Measurements from ENCODE around the gene FOXA3. TPM values are rescaled to one million over a fixed set of nuclear protein-coding genes. Genes with fewer than 3 reads are reported as not detected.

The FOXA3 gene
- total RNA-seq, 1 experiment from 2014 or later: 5.8 TPM

DNA sequence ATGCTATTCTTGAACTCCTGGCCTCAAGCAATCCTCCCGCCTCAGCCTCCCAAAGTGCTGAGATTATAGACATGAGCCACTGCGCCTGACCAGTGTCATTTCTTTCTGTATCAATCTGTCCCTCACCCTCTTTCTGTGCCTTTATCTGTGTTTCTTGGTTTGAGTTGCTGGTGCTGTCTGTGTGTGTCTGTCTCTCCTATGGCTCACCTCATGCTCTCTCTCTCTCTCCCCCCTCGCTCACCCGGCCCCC lies 12.0 kb downstream of the FOXA3 start:
- Histone ChIP-seq H3K4me1 (ENCODE audit: control insufficient read depth in 1 of 2, insufficient read depth in 2 of 2, low read length in 2 of 2) (peaks cover 6 to 17% of the 10 kb centered on the region in 2 experiments; a peak in 3 of 4 replicates), H4K20me1 (ENCODE audit: insufficient read depth) (no peaks in the 10 kb centered on the region), H3K27ac (ENCODE audit: low read depth, low read length) (no peak overlapping the region)

More for the DNA sequence above, 12.0 kb downstream of the FOXA3 start:
- H2AFZ ChIP-seq (ENCODE audit: low read depth, low read length, poor library complexity, severe bottlenecking): no peak overlapping the region
- ATAC-seq (no peak), DNase-seq (ENCODE audit: low read depth, low spot score) (no peak)
- no peaks in the 10 kb centered on the region; a peak in 1 of 4 replicates for H3K36me3 ChIP-seq (ENCODE audit: control insufficient read depth in 1 of 2, insufficient read depth in 2 of 2, low read length in 2 of 2)
- no peaks in the 10 kb centered on the region for H3K27me3 ChIP-seq (ENCODE audit: insufficient read depth, low read length)
- ChIA-PET CTCF (interaction anchor here (0.7 kb wide), 1 partner anchor 13 kb away, joined by 4 read pairs; no protein-coding TSS in a partner anchor), POLR2A (no interaction called here), RAD21 (ENCODE audit: low non-redundant PET in 1 of 2, low total read pairs in 2 of 2, uncharacterized antibody in 2 of 2, unreplicated experiment in 2 of 2) (interaction anchor here in 1 of 2 experiments (0.6 kb wide), 1 partner anchor 59 kb away, joined by 3 read pairs; no protein-coding TSS in a partner anchor)
- BruUV-seq (replicated peaks): no TSS peak
- H3K79me2 ChIP-seq (ENCODE audit: insufficient read depth, low read length): no peaks in the 10 kb centered on the region
- H3K9me3 ChIP-seq (ENCODE audit: control insufficient read depth in 1 of 2, insufficient read depth in 1 of 2, low read depth in 1 of 2, low read length in 2 of 2): no peaks in the 10 kb centered on the region
- H3K4me3 ChIP-seq (replicated peaks in 1 of 2; ENCODE audit: low read depth in 1 of 2, low read length in 2 of 2): no peak overlapping the region
- H3K9ac ChIP-seq (ENCODE audit: low read length): no peak overlapping the region
- no peaks in the 10 kb centered on the region for H3K9me2 ChIP-seq (ENCODE audit: insufficient read depth)
- TF ChIP-seq TCF7L2 (IDR thresholded peaks at IDR 0.05; ENCODE audit: borderline replicate concordance, extremely low read depth, insufficient read depth, insufficient read length) (no peak), ZNF274 (IDR thresholded peaks at IDR 0.05; ENCODE audit: low read depth, low read length) (no peak), POLR2AphosphoS5 (IDR thresholded peaks at IDR 0.05; ENCODE audit: low read depth, low read length) (no peak), EZH2phosphoT487 (IDR thresholded peaks at IDR 0.05; ENCODE audit: borderline replicate concordance) (no peak), SIN3A (IDR thresholded peaks at IDR 0.05; ENCODE audit: low read depth) (no peak), ZFX (IDR thresholded peaks at IDR 0.05) (no peak), REST (IDR thresholded peaks at IDR 0.05; ENCODE audit: low read depth) (no peak), FOSL1 (IDR thresholded peaks at IDR 0.05; ENCODE audit: low read depth) (no peak), YY1 (IDR thresholded peaks at IDR 0.05; ENCODE audit: extremely low read depth, insufficient replicate concordance, low read depth, low read length) (no peak), ATF3 (IDR thresholded peaks at IDR 0.05) (no peak), ELF1 (IDR thresholded peaks at IDR 0.05; ENCODE audit: borderline replicate concordance, low read depth) (no peak), MAX (IDR thresholded peaks at IDR 0.05) (no peak), SRF (IDR thresholded peaks at IDR 0.05; ENCODE audit: low read depth) (no peak)
- TF ChIP-seq, protein P1, sequence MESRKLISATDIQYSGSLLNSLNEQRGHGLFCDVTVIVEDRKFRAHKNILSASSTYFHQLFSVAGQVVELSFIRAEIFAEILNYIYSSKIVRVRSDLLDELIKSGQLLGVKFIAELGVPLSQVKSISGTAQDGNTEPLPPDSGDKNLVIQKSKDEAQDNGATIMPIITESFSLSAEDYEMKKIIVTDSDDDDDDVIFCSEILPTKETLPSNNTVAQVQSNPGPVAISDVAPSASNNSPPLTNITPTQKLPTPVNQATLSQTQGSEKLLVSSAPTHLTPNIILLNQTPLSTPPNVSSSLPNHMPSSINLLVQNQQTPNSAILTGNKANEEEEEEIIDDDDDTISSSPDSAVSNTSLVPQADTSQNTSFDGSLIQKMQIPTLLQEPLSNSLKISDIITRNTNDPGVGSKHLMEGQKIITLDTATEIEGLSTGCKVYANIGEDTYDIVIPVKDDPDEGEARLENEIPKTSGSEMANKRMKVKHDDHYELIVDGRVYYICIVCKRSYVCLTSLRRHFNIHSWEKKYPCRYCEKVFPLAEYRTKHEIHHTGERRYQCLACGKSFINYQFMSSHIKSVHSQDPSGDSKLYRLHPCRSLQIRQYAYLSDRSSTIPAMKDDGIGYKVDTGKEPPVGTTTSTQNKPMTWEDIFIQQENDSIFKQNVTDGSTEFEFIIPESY (IDR thresholded peaks at IDR 0.05; ENCODE audit: extremely low read depth, insufficient replicate concordance, low read length): no peak
- intact Hi-C loops (cut with micrococcal nuclease): no loop called here
- no peak overlapping the region for H3K4me2 ChIP-seq (ENCODE audit: low read length)
